Urinary bladder (tissue), 4 donors: ENCODE results near the gene OR6F1. TPM values are rescaled to one million over a fixed set of nuclear protein-coding genes. Genes with fewer than 3 reads are reported as not detected.
"Not testable (repeated sequence)": the region's sequence is repeated elsewhere in the genome, so short reads cannot be mapped to it uniquely, and the experiment has no call there.

Experiments
- DNase-seq: peaks from one replicate; pipeline ENCODE4 v3.0.0-alpha.2; 2015; ENCODE audit errors: extremely low spot score
- H3K27ac ChIP-seq: one replicate; pipeline ENCODE4 v1.5.1; 2013; ENCODE audit warnings: low read depth, mild to moderate bottlenecking, moderate library complexity
- H3K36me3 ChIP-seq: one replicate; pipeline ENCODE4 v1.6.1; 2013; ENCODE audit warnings: mild to moderate bottlenecking, moderate library complexity; ENCODE audit not compliant: insufficient read depth
- H3K4me1 ChIP-seq: one replicate; pipeline ENCODE4 v1.6.1; 2013; ENCODE audit warnings: mild to moderate bottlenecking, moderate library complexity; ENCODE audit not compliant: insufficient read depth
- H3K4me3 ChIP-seq: one replicate; pipeline ENCODE4 v1.5.1; 2013; ENCODE audit warnings: low read depth, low read length
- WGBS: extraction: QIAGEN DNeasy Blood & Tissue Kit; methylation state at CpG from one replicate; pipeline ENCODE4 v1.1.7; 2013; 5-methylcytosine and 5-hydroxymethylcytosine counted together
- polyA plus RNA-seq: library from polyadenylated mRNA; stranded (reverse); fragments of 200-250 nt; gene quantifications from one replicate; pipeline ENCODE4 v1.2.3, GENCODE V29; 2013
- total RNA-seq: library from RNA; depleted of rRNA; stranded (reverse); fragments of >200 nt; gene quantifications from one replicate; pipeline ENCODE4 v1.2.3, GENCODE V29; 2014
- donor health status: healthy with polysubstance abuse.
- donor health status: healthy.

OR6F1 gene
- total RNA-seq (not detected), polyA plus RNA-seq (not detected)

- no peak within 1 kb of the TSS for H3K27ac ChIP-seq
- DNase-seq: no peak
- no peaks in the 10 kb centered on the region for H3K36me3 ChIP-seq
- no peaks in the 10 kb centered on the region for H3K4me1 ChIP-seq
- no peak within 1 kb of the TSS for H3K4me3 ChIP-seq
- WGBS: 84% methylated on average over 3 of the region's 3 CpGs
These were observed at the start of gene OR6F1 for GRCh38 chr1:247716546-247716945. Gene OR6F1 (minus strand): TSS chr1:247716646. CDS start chr1:247712755, 3,891 bp downstream.

GRCh38 chr1:247760456-247760855 is 44.0 kb upstream of the OR6F1 start, which contains the start of gene OR1C1:
Gene OR1C1 (minus strand): TSS chr1:247760556. CDS start chr1:247758406, 2,150 bp downstream.
- no peaks in the 10 kb centered on the region for H3K36me3 ChIP-seq
- DNase-seq: no peak
- no peak within 1 kb of the TSS for H3K4me3 ChIP-seq
- H3K27ac ChIP-seq: no peak within 1 kb of the TSS
- 92% methylated on average over 3 of the region's 3 CpGs for WGBS
- H3K4me1 ChIP-seq: no peaks in the 10 kb centered on the region

DNA sequence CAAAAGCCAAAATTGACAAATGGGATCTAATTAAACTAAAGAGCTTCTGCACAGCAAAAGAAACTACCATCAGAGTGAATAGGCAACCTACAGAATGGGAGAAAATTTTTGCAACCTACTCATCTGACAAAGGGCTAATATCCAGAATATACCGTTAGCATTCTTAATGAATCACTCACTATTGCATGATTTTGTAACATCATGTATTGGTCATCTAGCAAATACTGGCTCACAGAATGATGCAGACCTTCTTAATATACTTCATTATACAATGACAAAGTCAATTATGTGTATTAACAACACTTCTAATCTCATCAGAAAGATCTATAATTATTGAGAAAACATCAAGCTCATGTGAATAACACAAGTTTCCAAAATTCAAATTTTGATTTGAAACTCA is 37.9 kb upstream of the OR6F1 start:
- not testable (repeated sequence) for H3K27ac ChIP-seq, DNase-seq, H3K4me3 ChIP-seq, H3K36me3 ChIP-seq, H3K4me1 ChIP-seq
- WGBS: 91% methylated on average over 1 of the region's 1 CpG

- 84% methylated on average over 1 of the region's 1 CpG for WGBS
- Histone ChIP-seq H3K4me1 (no peaks in the 10 kb centered on the region), H3K4me3 (no peak overlapping the region), H3K36me3 (no peaks in the 10 kb centered on the region), H3K27ac (no peak overlapping the region)
- no peak for DNase-seq
These were observed 33.4 kb upstream of the OR6F1 start for GRCh38 chr1:247749870-247750269.

DNA sequence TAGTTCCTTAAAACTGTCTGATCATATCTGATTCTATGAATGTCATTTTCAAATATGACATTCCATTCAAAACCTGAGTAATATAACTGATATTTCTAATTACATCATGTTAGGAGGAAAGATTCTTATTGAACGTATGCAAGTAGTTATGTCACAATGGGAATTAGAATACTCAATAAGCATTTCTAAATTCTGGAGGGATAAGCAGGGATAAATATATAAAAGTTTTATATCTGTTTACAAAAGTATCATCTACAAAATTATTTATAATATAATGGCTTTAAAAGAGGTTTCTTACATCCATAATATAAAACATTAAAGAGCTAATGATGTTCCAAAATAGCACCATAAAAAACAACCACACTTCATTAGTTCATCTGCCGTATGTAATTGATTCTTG is 31.6 kb upstream of the OR6F1 start, which contains the start of gene OR14A2:
OR14A2 (minus strand) TSS at position 101 of the 400 bp plus-strand sequence.
- no peak for DNase-seq
- Histone ChIP-seq H3K4me3 (no peak within 1 kb of the TSS), H3K4me1 (no peaks in the 10 kb centered on the region), H3K36me3 (no peaks in the 10 kb centered on the region), H3K27ac (no peak within 1 kb of the TSS)
- 87% methylated on average over 2 of the region's 2 CpGs for WGBS

- Histone ChIP-seq H3K4me1 (no peaks in the 10 kb centered on the region), H3K36me3 (no peaks in the 10 kb centered on the region), H3K27ac (no peak overlapping the region), H3K4me3 (no peak overlapping the region)
- DNase-seq: no peak
- WGBS: 89% methylated on average over 7 of the region's 7 CpGs
These were observed 31.2 kb upstream of the OR6F1 start for GRCh38 chr1:247747616-247748015.

DNA sequence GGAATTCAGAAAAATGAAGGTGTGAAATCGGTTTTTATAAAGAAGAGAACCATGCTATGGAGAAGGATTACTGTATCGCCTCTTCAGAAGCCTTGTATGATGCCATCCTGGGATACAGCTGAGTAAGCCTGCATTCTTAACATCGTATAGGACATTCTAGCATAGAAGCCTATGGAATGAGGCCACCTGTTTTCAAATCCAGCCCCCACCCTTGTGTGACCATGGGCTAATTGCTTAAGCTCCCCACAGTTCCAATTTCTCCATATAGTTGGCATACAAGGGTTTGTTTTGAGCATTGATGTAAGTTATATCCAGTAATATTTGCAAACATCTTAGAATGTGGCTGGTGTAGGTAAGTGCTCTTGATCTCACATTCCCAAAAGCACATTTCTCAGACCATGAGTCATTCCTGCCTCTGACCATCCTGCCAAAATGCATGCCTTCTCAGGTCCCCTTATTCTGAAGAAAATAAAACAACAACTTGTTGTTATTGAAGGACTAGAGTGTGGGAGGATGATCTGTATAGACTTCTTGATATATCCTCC is 30.0 kb upstream of the OR6F1 start:
- Histone ChIP-seq H3K4me1 (no peaks in the 10 kb centered on the region), H3K36me3 (no peaks in the 10 kb centered on the region), H3K27ac (no peak overlapping the region), H3K4me3 (no peak overlapping the region)
- 79% methylated on average over 3 of the region's 3 CpGs for WGBS
- DNase-seq: no peak

DNA sequence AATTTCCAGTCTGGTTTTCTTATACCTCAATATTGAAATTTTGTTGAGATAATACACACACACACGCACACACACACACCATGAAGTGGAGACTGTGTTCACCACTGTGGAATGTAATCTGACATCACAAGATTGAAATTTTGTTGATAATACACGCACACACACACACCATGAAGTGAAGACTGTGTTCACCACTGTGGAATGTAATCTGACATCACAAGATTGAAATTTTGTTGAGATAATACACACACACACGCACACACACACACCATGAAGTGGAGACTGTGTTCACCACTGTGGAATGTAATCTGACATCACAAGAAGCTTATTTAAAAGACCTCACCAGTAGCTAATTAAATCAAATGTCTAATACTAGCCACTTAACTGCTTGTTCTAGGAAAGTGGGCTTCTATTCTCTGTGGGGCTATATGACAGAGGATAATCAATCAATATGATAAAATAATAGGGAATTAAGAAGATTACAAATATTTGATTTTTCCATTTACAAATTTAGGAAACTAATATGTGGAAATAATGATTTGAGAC is 25.8 kb upstream of the OR6F1 start:
- H3K27ac ChIP-seq, DNase-seq, H3K4me1 ChIP-seq, H3K4me3 ChIP-seq, H3K36me3 ChIP-seq: not testable (repeated sequence)
- WGBS: 51% methylated on average over 3 of the region's 3 CpGs

- no peaks in the 10 kb centered on the region for H3K4me1 ChIP-seq
- 81% methylated on average over 5 of the region's 5 CpGs for WGBS
- DNase-seq: no peak
These were observed 25.3 kb upstream of the OR6F1 start for GRCh38 chr1:247741756-247742155.

DNA sequence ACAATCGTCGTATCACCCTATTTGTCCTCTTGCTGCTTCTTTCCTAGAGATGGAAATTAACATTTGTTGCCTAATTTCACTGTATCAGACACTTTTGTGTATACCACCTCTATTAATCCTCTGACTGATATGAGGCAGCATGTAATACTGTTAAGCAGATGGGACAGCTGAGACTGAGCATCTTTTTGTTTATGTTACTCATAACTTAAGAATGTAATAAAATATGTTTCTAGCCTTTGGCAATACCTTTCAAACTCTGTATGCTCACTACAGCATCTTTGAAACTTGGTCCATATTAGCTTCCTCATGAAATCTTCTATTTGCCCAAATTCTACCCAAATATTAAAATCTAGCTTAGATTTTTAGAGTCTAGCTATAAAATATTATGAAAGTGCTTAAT is 24.3 kb upstream of the OR6F1 start:
- Histone ChIP-seq H3K27ac (no peak overlapping the region), H3K4me1 (no peaks in the 10 kb centered on the region), H3K4me3 (no peak overlapping the region), H3K36me3 (no peaks in the 10 kb centered on the region)
- DNase-seq: no peak
- 61% methylated on average over 2 of the region's 2 CpGs for WGBS

More at GRCh38 chr1:247741756-247742155, 25.3 kb upstream of the OR6F1 start:
- no peak overlapping the region for H3K4me3 ChIP-seq
- H3K36me3 ChIP-seq: no peaks in the 10 kb centered on the region
- no peak overlapping the region for H3K27ac ChIP-seq

- DNase-seq: no peak
- WGBS: 96% methylated on average over 1 of the region's 1 CpG
- Histone ChIP-seq H3K4me1 (no peaks in the 10 kb centered on the region), H3K36me3 (no peaks in the 10 kb centered on the region), H3K27ac (no peak within 1 kb of the TSS), H3K4me3 (no peak within 1 kb of the TSS)
These were observed 21.9 kb upstream of the OR6F1 start, which contains the start of gene OR14K1 for GRCh38 chr1:247738315-247738714. Gene OR14K1 (plus strand): TSS chr1:247738615. CDS start chr1:247738615, 0 bp downstream.

DNA sequence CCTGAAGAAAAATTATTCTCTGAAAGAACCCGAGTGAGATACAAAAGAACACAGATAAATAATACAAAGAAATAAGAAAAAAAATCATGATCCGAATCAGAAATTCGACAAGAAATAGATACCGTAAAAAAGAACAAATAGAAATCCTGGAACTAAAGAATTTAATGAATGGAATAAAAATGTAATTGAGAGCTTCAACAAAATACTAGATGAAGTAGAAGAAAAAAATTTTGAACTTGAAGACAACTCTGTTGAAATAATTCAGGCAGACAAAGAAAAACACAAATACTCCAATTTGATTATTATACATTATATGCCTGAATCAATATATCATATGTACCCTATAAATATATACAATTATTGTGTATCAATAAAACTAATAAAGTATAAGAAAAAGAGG is 4.8 kb upstream of the OR6F1 start:
- WGBS: 91% methylated on average over 4 of the region's 4 CpGs
- H3K27ac ChIP-seq: no peak overlapping the region
- no peaks in the 10 kb centered on the region for H3K4me1 ChIP-seq
- no peak for DNase-seq
- H3K36me3 ChIP-seq: no peaks in the 10 kb centered on the region
- no peak overlapping the region for H3K4me3 ChIP-seq

DNA sequence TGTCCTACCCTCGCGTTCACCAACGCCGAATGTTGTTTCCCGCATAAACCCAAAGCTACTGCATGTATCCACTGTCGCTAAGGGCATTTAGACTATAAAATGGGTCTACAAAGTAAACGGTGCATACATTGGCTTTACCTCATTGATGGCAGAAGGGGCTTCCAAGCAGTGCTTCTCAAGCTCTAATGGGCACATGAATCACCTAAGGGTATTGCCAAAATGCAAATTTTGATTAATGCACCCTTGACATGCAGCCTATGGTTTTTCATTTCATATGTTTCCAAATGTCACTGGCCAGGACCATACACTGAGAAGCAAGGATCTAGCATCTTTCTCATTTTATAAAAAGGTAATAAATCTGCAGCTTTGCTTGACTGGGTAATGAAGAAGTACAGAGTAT is 2.7 kb downstream of the OR6F1 start:
- no peak for DNase-seq
- H3K36me3 ChIP-seq: no peaks in the 10 kb centered on the region
- no peak overlapping the region for H3K4me3 ChIP-seq
- no peaks in the 10 kb centered on the region for H3K4me1 ChIP-seq
- no peak overlapping the region for H3K27ac ChIP-seq
- WGBS: 92% methylated on average over 7 of the region's 7 CpGs

DNA sequence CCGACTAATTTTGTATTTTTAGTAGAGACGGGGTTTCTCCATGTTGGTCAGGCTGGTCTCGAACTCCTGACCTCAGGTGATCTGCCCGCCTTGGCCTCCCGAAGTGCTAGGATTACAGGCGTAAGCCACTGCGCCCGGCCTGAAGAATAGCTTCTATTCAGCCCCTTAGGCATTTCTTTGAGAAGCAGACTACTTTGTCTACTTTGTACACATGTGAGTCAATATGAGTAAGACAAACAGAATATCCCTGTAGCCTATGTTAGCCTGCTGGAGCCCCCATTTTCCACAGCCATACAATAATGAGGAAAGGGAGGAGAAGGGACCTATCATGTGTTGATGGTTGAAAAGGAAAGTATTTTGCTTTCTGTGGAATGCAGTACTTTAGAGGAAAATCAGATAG is 5.8 kb downstream of the OR6F1 start:
- not testable (repeated sequence) for H3K36me3 ChIP-seq, H3K4me1 ChIP-seq, H3K27ac ChIP-seq, H3K4me3 ChIP-seq, DNase-seq
- 94% methylated on average over 8 of the region's 8 CpGs for WGBS
